H1 (cell line): ENCODE data around the gene ZNF286A. TPM values are rescaled to one million over a fixed set of nuclear protein-coding genes. Genes with fewer than 3 reads are reported as not detected.

Source experiments
- CTCF ChIA-PET: fragments of 300-600 bp; sonication (Branson Sonifier 250); formaldehyde crosslinking; loops from one replicate; lab custom pipeline; 2021; ENCODE audit not compliant: partially characterized antibody; lab: Charles Lee
- POLR2A ChIA-PET: fragments of 300-600 bp; sonication (Branson Sonifier 250); formaldehyde crosslinking; loops from one replicate; lab custom pipeline; 2021; ENCODE audit warnings: inconsistent platforms; ENCODE audit not compliant: partially characterized antibody; lab: Charles Lee
- DNase-seq, 2 experiments: peaks; one replicate each; pipeline versions ENCODE4 v3.0.0 to v3.0.0-alpha.2; 2010 to 2022; ENCODE audit warnings: low spot score in 2 of 2, low read depth in 1 of 2, mixed read lengths in 1 of 2
- FAIRE-seq: peaks from 2 replicates; lab custom pipeline; 2011; peaks lifted over from hg19 to GRCh38; lab: Jason Lieb, UNC
- H2AFZ ChIP-seq: 2 replicates; pipeline ENCODE4 v1.8.1; 2012; ENCODE audit warnings: low read length, inconsistent platforms
- H2AK5ac ChIP-seq: 2 replicates; pipeline ENCODE4 v1.6.1; 2013; ENCODE audit warnings: low read depth, low read length
- H2BK120ac ChIP-seq: replicated peaks from 2 replicates; pipeline ENCODE3; 2013; ENCODE audit warnings: low read depth, low read length, inconsistent platforms
- H2BK12ac ChIP-seq: 2 replicates; pipeline ENCODE4 v1.6.1; 2013; ENCODE audit warnings: low read depth, low read length
- H2BK15ac ChIP-seq: 2 replicates; pipeline ENCODE4 v1.6.1; 2013; ENCODE audit warnings: low read length
- H2BK20ac ChIP-seq: 2 replicates; pipeline ENCODE4 v1.6.1; 2013; ENCODE audit warnings: low read length
- H2BK5ac ChIP-seq: 2 replicates; pipeline ENCODE4 v1.6.1; 2013; ENCODE audit warnings: low read depth, low read length
- H3K14ac ChIP-seq: 2 replicates; pipeline ENCODE4 v1.6.1; 2013; ENCODE audit warnings: inconsistent platforms; ENCODE audit not compliant: insufficient read length
- H3K18ac ChIP-seq: 2 replicates; pipeline ENCODE4 v1.6.1; 2013; ENCODE audit warnings: low read length; ENCODE audit errors: extremely low read depth
- H3K23ac ChIP-seq: 2 replicates; pipeline ENCODE4 v1.6.1; 2013; ENCODE audit warnings: inconsistent platforms; ENCODE audit not compliant: insufficient read length
- H3K23me2 ChIP-seq: 2 replicates; pipeline ENCODE4 v1.6.1; 2013; ENCODE audit warnings: low read depth, low read length
- H3K27ac ChIP-seq: 2 replicates; pipeline ENCODE4 v1.6.1; 2011; ENCODE audit warnings: low read depth, low read length, inconsistent platforms
- H3K27me3 ChIP-seq, 4 experiments: replicated peaks in 1 of 4; 1 replicate in 1 of 4; 2 replicates in 3 of 4; pipeline versions ENCODE4 v1.6.1 to v1.8.1; 2011 to 2013; ENCODE audit warnings: low read length in 3 of 4, mild to moderate bottlenecking in 3 of 4, inconsistent platforms in 2 of 4, mixed read lengths in 2 of 4, moderate library complexity in 1 of 4; ENCODE audit not compliant: control insufficient read depth in 3 of 4, insufficient read depth in 3 of 4; ENCODE audit errors: extremely low read depth in 1 of 4
- H3K36me3 ChIP-seq, 4 experiments: 2 replicates each; pipeline versions ENCODE4 v1.6.1 to v1.8.1; 2011 to 2013; ENCODE audit warnings: mild to moderate bottlenecking in 4 of 4, low read length in 3 of 4, moderate library complexity in 2 of 4, control low read depth in 1 of 4, inconsistent platforms in 1 of 4; ENCODE audit not compliant: insufficient read depth in 4 of 4, control insufficient read depth in 2 of 4
- H3K4ac ChIP-seq: replicated peaks from 2 replicates; pipeline ENCODE3; 2013; ENCODE audit warnings: low read length, low read depth, mixed read lengths, inconsistent platforms; ENCODE audit not compliant: insufficient read length
- H3K4me1 ChIP-seq, 4 experiments: replicated peaks in 1 of 4; 1 replicate in 1 of 4; 2 replicates in 3 of 4; pipeline versions ENCODE4 v1.6.1 to v1.8.1; 2011 to 2013; ENCODE audit warnings: low read length in 3 of 4, inconsistent platforms in 2 of 4, mixed read lengths in 1 of 4; ENCODE audit not compliant: insufficient read depth in 4 of 4, control insufficient read depth in 3 of 4
- H3K4me2 ChIP-seq, 2 experiments: 2 replicates each; pipeline versions ENCODE4 v1.6.1 to v1.8.1; 2011 to 2013; ENCODE audit warnings: low read depth in 2 of 2, low read length in 2 of 2, control low read depth in 1 of 2, inconsistent platforms in 1 of 2, mild to moderate bottlenecking in 1 of 2; ENCODE audit not compliant: insufficient read depth in 1 of 2
- H3K4me3 ChIP-seq, 4 experiments: fragments of 200-600, 300-600 bp in 1 of 4; sonication (generic), shearing (Covaris generic), sonication (Bioruptor Twin) in 1 of 4; 2 replicates each; pipeline versions ENCODE4 v1.5.1 to v1.8.1; 2011 to 2016; ENCODE audit warnings: low read length in 4 of 4, low read depth in 3 of 4, control low read depth in 2 of 4, inconsistent platforms in 2 of 4, mild to moderate bottlenecking in 2 of 4, mixed read lengths in 1 of 4, moderate library complexity in 1 of 4; ENCODE audit not compliant: insufficient read depth in 2 of 4; ENCODE audit errors: extremely low read depth in 1 of 4
- H3K56ac ChIP-seq: replicated peaks from 2 replicates; pipeline ENCODE3; 2013; ENCODE audit warnings: low read depth, mild to moderate bottlenecking, mixed read lengths, low read length, inconsistent platforms; ENCODE audit not compliant: insufficient read length
- H3K79me1 ChIP-seq: 2 replicates; pipeline ENCODE4 v1.6.1; 2013; ENCODE audit warnings: low read depth, low read length, control low read depth
- H3K79me2 ChIP-seq, 2 experiments: 2 replicates each; pipeline versions ENCODE4 v1.6.1 to v1.8.1; 2012 to 2013; ENCODE audit warnings: low read length in 2 of 2, mild to moderate bottlenecking in 2 of 2, inconsistent platforms in 1 of 2; ENCODE audit not compliant: insufficient read depth in 2 of 2, control insufficient read depth in 1 of 2
- H3K9ac ChIP-seq, 4 experiments: replicated peaks in 1 of 4; 1 replicate in 1 of 4; 2 replicates in 3 of 4; pipeline versions ENCODE4 v1.6.1 to v1.8.1; 2011 to 2013; ENCODE audit warnings: low read depth in 3 of 4, low read length in 3 of 4, control low read depth in 2 of 4, mild to moderate bottlenecking in 2 of 4, moderate library complexity in 2 of 4, inconsistent platforms in 1 of 4; ENCODE audit errors: extremely low read depth in 1 of 4
- H3K9me3 ChIP-seq, 2 experiments: 2 replicates each; pipeline versions ENCODE4 v1.6.1 to v1.8.1; 2012 to 2013; ENCODE audit warnings: mild to moderate bottlenecking in 2 of 2, moderate library complexity in 2 of 2, control low read depth in 1 of 2, inconsistent platforms in 1 of 2, low read depth in 1 of 2, low read length in 1 of 2, mixed read lengths in 1 of 2; ENCODE audit not compliant: insufficient read depth in 2 of 2
- H4K20me1 ChIP-seq, 2 experiments: replicated peaks in 1 of 2; 2 replicates each; pipeline versions ENCODE3 to v1.8.1; 2011 to 2013; ENCODE audit warnings: inconsistent platforms in 2 of 2, low read length in 2 of 2, mild to moderate bottlenecking in 1 of 2; ENCODE audit not compliant: insufficient read depth in 2 of 2, control insufficient read depth in 1 of 2
- H4K5ac ChIP-seq: 2 replicates; pipeline ENCODE4 v1.6.1; 2013; ENCODE audit warnings: low read length, low read depth, mixed read lengths, inconsistent platforms; ENCODE audit not compliant: insufficient read length
- H4K8ac ChIP-seq: 2 replicates; pipeline ENCODE4 v1.8.0; 2013; ENCODE audit warnings: mild to moderate bottlenecking, moderate library complexity, low read length, inconsistent platforms; ENCODE audit not compliant: insufficient read depth; ENCODE audit errors: extremely low read depth
- H4K91ac ChIP-seq: replicated peaks from 2 replicates; pipeline ENCODE3; 2013; ENCODE audit warnings: low read length, mixed read lengths, inconsistent platforms; ENCODE audit not compliant: insufficient read length
- GTF2F1 ChIP-seq: IDR thresholded peaks from 2 replicates; pipeline ENCODE4 v1.6.1; 2012; ENCODE audit warnings: low read depth, low read length, improper control_type of control experiment, borderline replicate concordance
- RNF2 ChIP-seq: fragments of 200-900, 300-1000 bp; sonication (generic); IDR thresholded peaks from 2 replicates; pipeline ENCODE4 v1.7.1; 2016; ENCODE audit warnings: borderline replicate concordance, low read depth, mild to moderate bottlenecking, antibody characterized with exemption, low read length; ENCODE audit not compliant: poor library complexity, severe bottlenecking; ENCODE audit errors: missing control alignments
- WGBS, 2 experiments: shearing (Covaris generic) in 1 of 2; methylation state at CpG; one replicate each; pipeline versions ENCODE4 v1.1.6 to v1.1.7; 2013 to 2015; ENCODE audit warnings: low lambda C conversion rate in 2 of 2, mixed read lengths in 2 of 2, inconsistent platforms in 1 of 2, low coverage in 1 of 2, missing lambda C conversion rate in 1 of 2; ENCODE audit not compliant: insufficient replicate concordance in 2 of 2, insufficient coverage in 1 of 2, insufficient read length in 1 of 2; ENCODE audit errors: extremely low coverage in 1 of 2, missing lambda C conversion rate in 1 of 2; 5-methylcytosine and 5-hydroxymethylcytosine counted together
- polyA plus RNA-seq, 7 experiments: library from polyadenylated mRNA; depleted of rRNA in 3 of 7; stranded (reverse) in 5 of 7; unstranded in 2 of 7; fragments of >200 nt in 5 of 7; fragments of 200-250 nt in 2 of 7; gene quantifications; 1 replicate in 5 of 7; 2 replicates in 1 of 7; 4 replicates in 1 of 7; pipeline versions ENCODE4 v1.2.1 to v1.2.3, GENCODE V29; 2011 to 2013; ENCODE audit warnings: missing spikeins in 2 of 7, mixed read lengths in 2 of 7
- total RNA-seq: library from RNA; stranded (reverse); fragmentation: NEBNext Ultra II Directional; extraction: Animal tissue kit (Norgen Biotek cat#: 25700); gene quantifications from 2 replicates; pipeline ENCODE4 v1.2.1, GENCODE V29; 2021

ZNF286A gene
- total and polyA plus RNA-seq, 2 of the 8 experiments (the other 6 are each of a cell fraction or from before 2014, with no cell fraction given), result 18.2 to 100.0 TPM

DNA sequence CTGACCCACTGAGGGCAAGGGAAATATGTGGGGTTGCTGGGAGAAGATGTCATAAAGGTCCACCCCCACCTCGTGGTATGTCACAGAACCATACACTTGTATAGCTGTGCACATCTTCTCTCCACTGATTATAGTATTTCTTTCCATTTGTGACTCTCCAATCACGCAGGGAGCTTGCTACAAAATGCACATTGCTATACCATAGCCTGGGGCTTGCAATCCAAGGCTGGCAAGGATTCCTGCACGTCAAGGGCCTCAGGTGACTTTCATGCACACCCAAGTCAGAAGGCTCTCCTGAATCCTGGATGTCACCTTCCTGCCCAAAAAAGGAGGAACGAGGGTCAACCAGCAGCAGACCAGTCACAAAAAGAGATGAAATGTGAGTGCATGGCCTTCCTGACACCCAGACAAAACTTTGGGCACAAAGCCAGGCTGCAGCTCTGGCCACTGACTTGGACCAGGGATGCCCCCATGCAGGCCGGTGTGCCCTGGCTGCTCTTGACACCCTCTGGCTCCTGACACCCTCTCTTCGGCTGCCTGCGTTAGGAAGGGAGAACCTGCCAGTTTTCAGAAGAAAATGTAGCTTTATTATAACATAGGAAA lies 44.6 kb downstream of the ZNF286A start:
- TF ChIP-seq RNF2 (no peak), GTF2F1 (no peak)
- TF ChIP-seq, all 59 proteins: peak for 0
- H2BK20ac ChIP-seq, result no peak overlapping the region
- no peak overlapping the region for H3K4me2 ChIP-seq
- no peak overlapping the region for H3K27ac ChIP-seq
- no peak overlapping the region for H3K14ac ChIP-seq
- no peaks in the 10 kb centered on the region for H3K79me2 ChIP-seq
- CTCF ChIA-PET, result no interaction called here
- H2BK5ac ChIP-seq, result no peak overlapping the region
- H3K56ac ChIP-seq, result no peak overlapping the region
- H3K23ac ChIP-seq, result no peak overlapping the region
- no peak overlapping the region for H3K4me3 ChIP-seq
- 91% methylated on average over 7 of the region's 7 CpGs; no CpG with 5 or more reads in 1 of the 2 experiments for WGBS, 2 experiments
- no peaks in the 10 kb centered on the region for H4K20me1 ChIP-seq
- H3K4ac ChIP-seq, result no peak overlapping the region
- no peak overlapping the region for H2BK120ac ChIP-seq
- H2BK12ac ChIP-seq, result no peak overlapping the region
- no peaks in the 10 kb centered on the region for H3K23me2 ChIP-seq
- no peak overlapping the region for H2BK15ac ChIP-seq
- no peaks in the 10 kb centered on the region for H3K36me3 ChIP-seq
- no peak overlapping the region for H2AK5ac ChIP-seq
- H3K79me1 ChIP-seq, result no peaks in the 10 kb centered on the region
- H4K5ac ChIP-seq, result no peak overlapping the region
- no peak overlapping the region for H4K91ac ChIP-seq
- H3K9ac ChIP-seq, result no peak overlapping the region
- no peak for FAIRE-seq
- no peak overlapping the region for H4K8ac ChIP-seq
- H3K27me3 ChIP-seq, result no peaks in the 10 kb centered on the region
- H3K18ac ChIP-seq, result no peak overlapping the region
- H2AFZ ChIP-seq, result no peak overlapping the region
- POLR2A ChIA-PET, result interaction anchor here (0.6 kb wide), 2 partner anchors 41 to 121 kb away, joined by 3 read pairs; no protein-coding TSS in a partner anchor
- peaks cover 0 to 4% of the 10 kb centered on the region in 2 experiments; a peak in 1 of 4 replicates for H3K9me3 ChIP-seq
- no peaks in the 10 kb centered on the region for H3K4me1 ChIP-seq
- no peak for DNase-seq
